GM12878 (cell line): ENCODE measurements around the gene CLDN15. TPM values are rescaled to one million over a fixed set of nuclear protein-coding genes. Genes with fewer than 3 reads are reported as not detected.

Experiments used
- BHLHE40 ChIP-seq, 2 experiments: fragments of 450-650 bp in 1 of 2; IDR thresholded peaks; 2 replicates each; pipeline ENCODE4 v1.6.1; 2011 to 2017; ENCODE audit warnings: low read depth in 2 of 2, borderline replicate concordance in 1 of 2, improper control_type of control experiment in 1 of 2, low read length in 1 of 2, mild to moderate bottlenecking in 1 of 2
- CREM ChIP-seq: IDR thresholded peaks from 2 replicates; pipeline ENCODE4 v1.6.1; 2014; ENCODE audit warnings: antibody characterized with exemption, low read depth
- PBX3 ChIP-seq: IDR thresholded peaks from 2 replicates; pipeline ENCODE4 v1.6.1; 2011; ENCODE audit warnings: mild to moderate bottlenecking, low read depth, low read length, moderate library complexity; ENCODE audit not compliant: insufficient replicate concordance
- PRDM15 ChIP-seq: fragments of 450-650 bp; formaldehyde crosslinking; IDR thresholded peaks from 2 replicates; pipeline ENCODE4 v1.4.0; 2020; ENCODE audit warnings: mild to moderate bottlenecking, moderate library complexity
- ZSCAN29 ChIP-seq: fragments of 450-650 bp; IDR thresholded peaks from 2 replicates; pipeline ENCODE4 v1.6.1; 2017; ENCODE audit warnings: mild to moderate bottlenecking, moderate library complexity
- polyA plus RNA-seq, 11 experiments: library from polyadenylated mRNA; depleted of rRNA in 4 of 11; unstranded in 6 of 11; stranded (reverse) in 5 of 11; fragments of >200 nt; fragmentation: Nextera tagmentation in 4 of 11; fragmentation: Illumina TruSeq in 1 of 11; extraction: Ambion mirVana in 4 of 11; extraction: Trizol in 1 of 11; gene quantifications; 1 replicate in 1 of 11; 2 replicates in 10 of 11; pipeline versions ENCODE4 v1.2.1 to v1.2.3, GENCODE V29; 2011 to 2016; ENCODE audit warnings: inconsistent platforms in 2 of 11, missing spikeins in 2 of 11, low read depth in 1 of 11
- total RNA-seq, 4 experiments: library from RNA; depleted of rRNA in 3 of 4; stranded (reverse); fragments of >200 nt in 3 of 4; fragmentation: Illumina TruSeq in 1 of 4; extraction: Trizol in 1 of 4; gene quantifications; 2 replicates each; pipeline versions ENCODE4 v1.2.1 to v1.2.3, GENCODE V29; 2013 to 2021
- TF ChIP-seq, protein P1 (sequence below): fragments of 450-650 bp; IDR thresholded peaks from 2 replicates; pipeline ENCODE4 v1.6.1; 2016; ENCODE audit warnings: mild to moderate bottlenecking, moderate library complexity, borderline replicate concordance

The CLDN15 gene
- total and polyA plus RNA-seq, 10 of the 15 experiments (the other 5 are each of a cell fraction or from before 2014, with no cell fraction given) = 0.47 to 15.0 (median 6.6) TPM

DNA sequence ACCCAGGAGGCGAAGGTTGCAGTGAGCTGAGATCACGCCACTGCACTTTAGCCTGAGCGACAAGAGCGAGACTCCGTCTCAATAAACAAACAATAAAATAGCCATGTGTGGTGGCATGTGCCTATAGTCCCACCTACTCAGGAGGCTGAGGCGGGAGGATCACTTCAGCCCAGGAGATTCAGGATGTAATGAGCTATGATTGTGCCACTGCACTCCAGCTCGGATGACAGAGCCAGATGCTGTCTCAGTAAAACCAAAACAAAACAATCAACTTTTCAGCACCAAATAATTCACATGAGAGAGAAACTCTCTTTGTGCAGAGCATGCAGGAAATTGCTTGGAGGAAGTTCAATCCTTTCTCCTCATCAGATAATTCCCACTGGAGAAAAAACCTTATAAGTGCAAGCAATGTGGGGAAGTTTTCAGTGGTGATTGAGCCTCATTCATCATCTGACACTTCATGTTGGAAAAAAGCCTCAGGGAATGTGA, 20.7 kb upstream of the CLDN15 start (continued):
- TF ChIP-seq, protein P1, sequence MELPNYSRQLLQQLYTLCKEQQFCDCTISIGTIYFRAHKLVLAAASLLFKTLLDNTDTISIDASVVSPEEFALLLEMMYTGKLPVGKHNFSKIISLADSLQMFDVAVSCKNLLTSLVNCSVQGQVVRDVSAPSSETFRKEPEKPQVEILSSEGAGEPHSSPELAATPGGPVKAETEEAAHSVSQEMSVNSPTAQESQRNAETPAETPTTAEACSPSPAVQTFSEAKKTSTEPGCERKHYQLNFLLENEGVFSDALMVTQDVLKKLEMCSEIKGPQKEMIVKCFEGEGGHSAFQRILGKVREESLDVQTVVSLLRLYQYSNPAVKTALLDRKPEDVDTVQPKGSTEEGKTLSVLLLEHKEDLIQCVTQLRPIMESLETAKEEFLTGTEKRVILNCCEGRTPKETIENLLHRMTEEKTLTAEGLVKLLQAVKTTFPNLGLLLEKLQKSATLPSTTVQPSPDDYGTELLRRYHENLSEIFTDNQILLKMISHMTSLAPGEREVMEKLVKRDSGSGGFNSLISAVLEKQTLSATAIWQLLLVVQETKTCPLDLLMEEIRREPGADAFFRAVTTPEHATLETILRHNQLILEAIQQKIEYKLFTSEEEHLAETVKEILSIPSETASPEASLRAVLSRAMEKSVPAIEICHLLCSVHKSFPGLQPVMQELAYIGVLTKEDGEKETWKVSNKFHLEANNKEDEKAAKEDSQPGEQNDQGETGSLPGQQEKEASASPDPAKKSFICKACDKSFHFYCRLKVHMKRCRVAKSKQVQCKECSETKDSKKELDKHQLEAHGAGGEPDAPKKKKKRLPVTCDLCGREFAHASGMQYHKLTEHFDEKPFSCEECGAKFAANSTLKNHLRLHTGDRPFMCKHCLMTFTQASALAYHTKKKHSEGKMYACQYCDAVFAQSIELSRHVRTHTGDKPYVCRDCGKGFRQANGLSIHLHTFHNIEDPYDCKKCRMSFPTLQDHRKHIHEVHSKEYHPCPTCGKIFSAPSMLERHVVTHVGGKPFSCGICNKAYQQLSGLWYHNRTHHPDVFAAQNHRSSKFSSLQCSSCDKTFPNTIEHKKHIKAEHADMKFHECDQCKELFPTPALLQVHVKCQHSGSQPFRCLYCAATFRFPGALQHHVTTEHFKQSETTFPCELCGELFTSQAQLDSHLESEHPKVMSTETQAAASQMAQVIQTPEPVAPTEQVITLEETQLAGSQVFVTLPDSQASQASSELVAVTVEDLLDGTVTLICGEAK = no peak
- TF ChIP-seq CREM (no peak), BHLHE40 (IDR thresholded peaks at IDR 0.05; ENCODE audit: borderline replicate concordance in 1 of 2, low read depth in 2 of 2, low read length in 1 of 2) (no peak), PRDM15 (CRISPR knock-in tag) (no peak), ZSCAN29 (no peak), PBX3 (no peak)
